ENCODE data around the gene HAPSTR1. TPM values are rescaled to one million over a fixed set of nuclear protein-coding genes. Genes with fewer than 3 reads are reported as not detected.

The HAPSTR1 gene
- total and polyA plus RNA-seq, 10 donors: 7.3 to 84.1 (median 74.3) TPM

DNA sequence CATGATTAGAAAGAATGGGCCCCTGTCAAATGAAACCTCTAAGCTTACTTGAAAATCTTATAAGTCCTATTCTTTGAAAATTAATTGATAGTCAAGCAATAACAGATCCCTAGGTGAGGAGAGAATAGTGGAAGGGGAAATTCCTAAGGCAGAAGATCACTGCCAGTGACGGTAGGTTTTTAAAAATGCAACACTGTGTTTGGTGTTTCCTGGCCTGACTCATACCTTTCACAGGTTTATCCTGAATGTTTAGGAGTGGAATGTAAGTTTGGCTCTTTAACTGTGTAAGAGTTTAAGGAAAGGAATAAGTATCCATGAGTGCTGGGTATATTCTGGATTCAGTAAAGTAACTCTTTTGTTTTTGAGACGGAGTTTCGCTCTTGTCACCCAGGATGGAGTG lies 23.8 kb downstream of the HAPSTR1 start:
- Histone ChIP-seq H3K27me3 (replicated peaks in 1 of 7) (no peaks in the 10 kb centered on the region), H3K27ac (no peak overlapping the region), H3K4me3 (no peak overlapping the region), H3K9me3 (no peaks in the 10 kb centered on the region), H3K36me3 (peaks cover 0 to 80% (median 31%) of the 10 kb centered on the region in 6 donors), H3K4me1 (peaks cover 46 to 100% (median 77%) of the 10 kb centered on the region in 6 donors)
- WGBS, 5 donors: 85 to 94% (median 87%) methylated on average over 3 of the region's 3 CpGs
- intact Hi-C loops (cut with DNase I; ENCODE audit: low total_unique reads): no loop called here
- TF ChIP-seq POLR2AphosphoS5 (IDR thresholded peaks at IDR 0.05) (no peak), POLR2A (IDR thresholded peaks at IDR 0.05) (no peak)
- TF ChIP-seq, protein P1, sequence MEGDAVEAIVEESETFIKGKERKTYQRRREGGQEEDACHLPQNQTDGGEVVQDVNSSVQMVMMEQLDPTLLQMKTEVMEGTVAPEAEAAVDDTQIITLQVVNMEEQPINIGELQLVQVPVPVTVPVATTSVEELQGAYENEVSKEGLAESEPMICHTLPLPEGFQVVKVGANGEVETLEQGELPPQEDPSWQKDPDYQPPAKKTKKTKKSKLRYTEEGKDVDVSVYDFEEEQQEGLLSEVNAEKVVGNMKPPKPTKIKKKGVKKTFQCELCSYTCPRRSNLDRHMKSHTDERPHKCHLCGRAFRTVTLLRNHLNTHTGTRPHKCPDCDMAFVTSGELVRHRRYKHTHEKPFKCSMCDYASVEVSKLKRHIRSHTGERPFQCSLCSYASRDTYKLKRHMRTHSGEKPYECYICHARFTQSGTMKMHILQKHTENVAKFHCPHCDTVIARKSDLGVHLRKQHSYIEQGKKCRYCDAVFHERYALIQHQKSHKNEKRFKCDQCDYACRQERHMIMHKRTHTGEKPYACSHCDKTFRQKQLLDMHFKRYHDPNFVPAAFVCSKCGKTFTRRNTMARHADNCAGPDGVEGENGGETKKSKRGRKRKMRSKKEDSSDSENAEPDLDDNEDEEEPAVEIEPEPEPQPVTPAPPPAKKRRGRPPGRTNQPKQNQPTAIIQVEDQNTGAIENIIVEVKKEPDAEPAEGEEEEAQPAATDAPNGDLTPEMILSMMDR (IDR thresholded peaks at IDR 0.05 in 8 of 11, conservative IDR thresholded peaks at IDR 0.05 in 3 of 11): no peak
- DNase-seq: no peak

DNA sequence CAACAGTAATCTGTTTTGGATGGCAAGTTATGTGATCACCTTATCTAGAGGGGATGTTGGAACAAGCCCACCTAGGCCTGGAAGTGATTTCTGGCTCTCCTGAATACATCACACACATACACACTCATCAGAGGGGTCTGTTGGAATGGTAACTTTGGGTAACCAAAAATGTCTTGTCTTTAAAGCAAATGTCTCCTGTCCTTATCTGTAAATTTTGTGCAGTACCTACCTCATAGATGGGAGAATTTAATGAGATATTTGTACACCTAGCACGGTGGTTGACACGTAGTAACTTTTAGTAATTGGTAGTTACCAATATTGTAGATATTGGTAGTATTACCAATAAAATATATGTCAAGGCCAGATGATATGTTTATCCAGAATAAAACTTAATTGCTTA lies 24.7 kb downstream of the HAPSTR1 start:
- TF ChIP-seq POLR2A (IDR thresholded peaks at IDR 0.05) (no peak), POLR2AphosphoS5 (IDR thresholded peaks at IDR 0.05) (no peak)
- TF ChIP-seq, protein P1 (IDR thresholded peaks at IDR 0.05 in 8 of 11, conservative IDR thresholded peaks at IDR 0.05 in 3 of 11): no peak
- DNase-seq: no peak
- H3K27me3 ChIP-seq (replicated peaks in 1 of 7): no peaks in the 10 kb centered on the region
- H3K4me1 ChIP-seq: peaks cover 37 to 100% (median 69%) of the 10 kb centered on the region in 6 donors
- no peak overlapping the region for H3K4me3 ChIP-seq
- no peak overlapping the region for H3K27ac ChIP-seq
- peaks cover 0 to 78% (median 29%) of the 10 kb centered on the region in 6 donors for H3K36me3 ChIP-seq
- 94 to 100% (median 96%) methylated on average over 2 of the region's 2 CpGs for WGBS, 5 donors
- intact Hi-C loops (cut with DNase I; ENCODE audit: low total_unique reads): no loop called here
- no peaks in the 10 kb centered on the region for H3K9me3 ChIP-seq

DNA sequence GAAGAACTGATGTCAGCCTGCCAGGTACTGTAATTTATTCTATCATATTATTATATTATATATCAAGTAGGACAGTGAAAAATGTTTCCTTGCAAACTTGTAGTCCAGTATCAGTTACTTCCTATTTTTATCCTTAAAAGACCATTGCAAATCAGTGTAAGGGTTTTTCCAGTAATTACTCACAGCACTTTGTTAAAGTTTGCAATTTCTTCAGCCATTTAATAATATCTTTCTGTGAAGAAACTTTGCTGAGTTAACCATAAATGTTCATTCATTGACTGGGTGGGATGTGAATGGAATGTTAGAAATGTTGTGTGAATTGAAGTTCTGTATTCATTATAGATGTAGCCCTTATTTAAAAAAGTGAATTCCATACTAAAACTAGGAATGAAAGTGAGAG lies 26.7 kb downstream of the HAPSTR1 start:
- DNase-seq: no peak
- H3K4me1 ChIP-seq: peaks cover 18 to 100% (median 50%) of the 10 kb centered on the region in 6 donors
- H3K27me3 ChIP-seq (replicated peaks in 1 of 7): no peaks in the 10 kb centered on the region
- H3K9me3 ChIP-seq: no peaks in the 10 kb centered on the region
- TF ChIP-seq, protein P1 (IDR thresholded peaks at IDR 0.05 in 8 of 11, conservative IDR thresholded peaks at IDR 0.05 in 3 of 11): no peak
- TF ChIP-seq POLR2AphosphoS5 (IDR thresholded peaks at IDR 0.05) (no peak), POLR2A (IDR thresholded peaks at IDR 0.05) (no peak)
- H3K36me3 ChIP-seq: peaks cover 0 to 91% (median 41%) of the 10 kb centered on the region in 6 donors
- intact Hi-C loops (cut with DNase I; ENCODE audit: low total_unique reads): no loop called here
- H3K4me3 ChIP-seq: no peak overlapping the region
- no peak overlapping the region for H3K27ac ChIP-seq

DNA sequence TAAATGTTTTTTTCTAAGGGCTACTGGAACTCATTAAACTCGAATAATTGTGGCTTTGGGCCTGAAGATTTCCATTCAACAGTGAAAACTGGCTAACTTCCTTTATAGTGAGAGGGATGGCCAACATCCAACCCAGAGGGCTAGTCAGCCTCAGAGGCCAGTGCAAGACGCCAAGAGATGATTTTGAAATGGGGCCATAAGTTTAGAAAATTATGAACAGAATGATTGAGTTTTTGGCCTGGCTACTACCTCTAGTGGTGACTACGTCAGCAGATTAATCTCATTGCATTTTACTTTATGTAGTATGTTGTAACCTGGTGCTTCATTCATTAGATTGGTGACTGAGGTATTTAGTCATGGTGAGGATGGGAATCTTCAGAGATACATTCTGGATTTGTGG lies 28.4 kb downstream of the HAPSTR1 start:
- intact Hi-C loops (cut with DNase I; ENCODE audit: low total_unique reads): loop anchor here (10.0 kb wide), 1 partner anchor 225 kb away; no protein-coding TSS in a partner anchor
- peaks cover 0 to 100% (median 41%) of the 10 kb centered on the region in 6 donors for H3K36me3 ChIP-seq
- WGBS, 5 donors: 56 to 74% (median 56%) methylated on average over 3 of the region's 3 CpGs
- H3K27ac ChIP-seq: no peak overlapping the region
- no peaks in the 10 kb centered on the region for H3K27me3 ChIP-seq (replicated peaks in 1 of 7)
- TF ChIP-seq POLR2AphosphoS5 (IDR thresholded peaks at IDR 0.05): no peak
- TF ChIP-seq, protein P1 (IDR thresholded peaks at IDR 0.05 in 8 of 11, conservative IDR thresholded peaks at IDR 0.05 in 3 of 11): no peak
- TF ChIP-seq POLR2A (IDR thresholded peaks at IDR 0.05): no peak
- H3K9me3 ChIP-seq: no peaks in the 10 kb centered on the region
- DNase-seq: no peak
- no peak overlapping the region for H3K4me3 ChIP-seq
- H3K4me1 ChIP-seq: peaks cover 10 to 100% (median 50%) of the 10 kb centered on the region in 6 donors

Measured in spleen (tissue), 11 donors.